PC-3 (cell line): ENCODE results near the gene ARHGAP15.

Experiments used
- CTCF ChIP-seq: fragments of 300-600 bp; sonication (generic); conservative IDR thresholded peaks from 2 replicates; pipeline ENCODE4 v1.5.1; 2017; ENCODE audit warnings: antibody characterized with exemption, low read depth, mild to moderate bottlenecking, low read length
- EZH2phosphoT487 ChIP-seq: fragments of 300-600 bp; sonication (generic); IDR thresholded peaks from 2 replicates; pipeline ENCODE4 v1.6.1; 2018; ENCODE audit warnings: mild to moderate bottlenecking, antibody characterized with exemption, low read length, borderline replicate concordance

DNA sequence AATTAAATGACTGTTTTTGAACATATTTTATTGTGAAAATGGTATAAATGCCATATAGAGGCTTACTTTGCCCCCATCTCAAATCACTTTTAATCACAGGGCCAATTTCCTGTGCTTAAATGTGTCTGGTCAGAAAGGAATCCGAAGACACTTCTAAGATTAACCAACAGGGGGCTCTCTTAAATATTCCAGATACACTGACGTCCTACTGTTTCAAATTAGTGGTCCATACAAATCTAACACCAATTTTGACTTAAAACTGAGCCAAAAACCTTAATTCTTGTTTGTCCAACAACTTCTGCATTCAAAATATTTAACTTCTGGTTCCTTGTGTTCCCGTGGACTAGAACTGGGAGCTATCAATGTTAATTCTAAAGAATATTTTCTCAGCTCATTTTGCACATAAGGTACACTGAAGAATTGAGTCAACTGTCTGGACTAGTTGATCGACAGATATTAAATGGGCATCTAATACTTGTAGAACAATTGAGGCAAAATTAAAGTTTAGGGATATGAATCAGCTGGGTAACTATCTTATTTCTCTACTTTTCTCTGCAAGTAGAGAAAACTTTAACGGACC, 557.5 kb downstream of the ARHGAP15 start:
- TF ChIP-seq EZH2phosphoT487 (no peak), CTCF (peak; percentile 76)
